ENCODE results near the gene PTBP1. TPM values are rescaled to one million over a fixed set of nuclear protein-coding genes. Genes with fewer than 3 reads are reported as not detected.

PTBP1 gene
- total RNA-seq, 1 experiment from 2014 or later, result 680 TPM

GRCh38 chr19:765179-765738 lies 32.0 kb upstream of the PTBP1 start:
- DNase-seq (ENCODE audit: low spot score) (no peak), ATAC-seq (no peak)
- TF ChIP-seq SMAD4 (CRISPR knock-in tag; IDR thresholded peaks at IDR 0.05), result no peak
- TF ChIP-seq, protein P1, sequence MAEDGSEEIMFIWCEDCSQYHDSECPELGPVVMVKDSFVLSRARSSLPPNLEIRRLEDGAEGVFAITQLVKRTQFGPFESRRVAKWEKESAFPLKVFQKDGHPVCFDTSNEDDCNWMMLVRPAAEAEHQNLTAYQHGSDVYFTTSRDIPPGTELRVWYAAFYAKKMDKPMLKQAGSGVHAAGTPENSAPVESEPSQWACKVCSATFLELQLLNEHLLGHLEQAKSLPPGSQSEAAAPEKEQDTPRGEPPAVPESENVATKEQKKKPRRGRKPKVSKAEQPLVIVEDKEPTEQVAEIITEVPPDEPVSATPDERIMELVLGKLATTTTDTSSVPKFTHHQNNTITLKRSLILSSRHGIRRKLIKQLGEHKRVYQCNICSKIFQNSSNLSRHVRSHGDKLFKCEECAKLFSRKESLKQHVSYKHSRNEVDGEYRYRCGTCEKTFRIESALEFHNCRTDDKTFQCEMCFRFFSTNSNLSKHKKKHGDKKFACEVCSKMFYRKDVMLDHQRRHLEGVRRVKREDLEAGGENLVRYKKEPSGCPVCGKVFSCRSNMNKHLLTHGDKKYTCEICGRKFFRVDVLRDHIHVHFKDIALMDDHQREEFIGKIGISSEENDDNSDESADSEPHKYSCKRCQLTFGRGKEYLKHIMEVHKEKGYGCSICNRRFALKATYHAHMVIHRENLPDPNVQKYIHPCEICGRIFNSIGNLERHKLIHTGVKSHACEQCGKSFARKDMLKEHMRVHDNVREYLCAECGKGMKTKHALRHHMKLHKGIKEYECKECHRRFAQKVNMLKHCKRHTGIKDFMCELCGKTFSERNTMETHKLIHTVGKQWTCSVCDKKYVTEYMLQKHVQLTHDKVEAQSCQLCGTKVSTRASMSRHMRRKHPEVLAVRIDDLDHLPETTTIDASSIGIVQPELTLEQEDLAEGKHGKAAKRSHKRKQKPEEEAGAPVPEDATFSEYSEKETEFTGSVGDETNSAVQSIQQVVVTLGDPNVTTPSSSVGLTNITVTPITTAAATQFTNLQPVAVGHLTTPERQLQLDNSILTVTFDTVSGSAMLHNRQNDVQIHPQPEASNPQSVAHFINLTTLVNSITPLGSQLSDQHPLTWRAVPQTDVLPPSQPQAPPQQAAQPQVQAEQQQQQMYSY (CRISPR knock-in tag; IDR thresholded peaks at IDR 0.05), result no peak
- TF ChIP-seq NR2C2 (CRISPR knock-in tag; IDR thresholded peaks at IDR 0.05), result no peak
- no peak for TF ChIP-seq ELF4 (CRISPR knock-in tag; IDR thresholded peaks at IDR 0.05; ENCODE audit: low read depth)
- no peak for TF ChIP-seq RORB (CRISPR knock-in tag; IDR thresholded peaks at IDR 0.05)
- TF ChIP-seq FOXJ3 (CRISPR knock-in tag; IDR thresholded peaks at IDR 0.05; ENCODE audit: borderline replicate concordance), result no peak
- no peak for TF ChIP-seq NR3C1 (CRISPR knock-in tag; conservative IDR thresholded peaks at IDR 0.05; ENCODE audit: low read depth)
- no peak for TF ChIP-seq E2F5 (CRISPR knock-in tag; IDR thresholded peaks at IDR 0.05)
- TF ChIP-seq, protein P2, sequence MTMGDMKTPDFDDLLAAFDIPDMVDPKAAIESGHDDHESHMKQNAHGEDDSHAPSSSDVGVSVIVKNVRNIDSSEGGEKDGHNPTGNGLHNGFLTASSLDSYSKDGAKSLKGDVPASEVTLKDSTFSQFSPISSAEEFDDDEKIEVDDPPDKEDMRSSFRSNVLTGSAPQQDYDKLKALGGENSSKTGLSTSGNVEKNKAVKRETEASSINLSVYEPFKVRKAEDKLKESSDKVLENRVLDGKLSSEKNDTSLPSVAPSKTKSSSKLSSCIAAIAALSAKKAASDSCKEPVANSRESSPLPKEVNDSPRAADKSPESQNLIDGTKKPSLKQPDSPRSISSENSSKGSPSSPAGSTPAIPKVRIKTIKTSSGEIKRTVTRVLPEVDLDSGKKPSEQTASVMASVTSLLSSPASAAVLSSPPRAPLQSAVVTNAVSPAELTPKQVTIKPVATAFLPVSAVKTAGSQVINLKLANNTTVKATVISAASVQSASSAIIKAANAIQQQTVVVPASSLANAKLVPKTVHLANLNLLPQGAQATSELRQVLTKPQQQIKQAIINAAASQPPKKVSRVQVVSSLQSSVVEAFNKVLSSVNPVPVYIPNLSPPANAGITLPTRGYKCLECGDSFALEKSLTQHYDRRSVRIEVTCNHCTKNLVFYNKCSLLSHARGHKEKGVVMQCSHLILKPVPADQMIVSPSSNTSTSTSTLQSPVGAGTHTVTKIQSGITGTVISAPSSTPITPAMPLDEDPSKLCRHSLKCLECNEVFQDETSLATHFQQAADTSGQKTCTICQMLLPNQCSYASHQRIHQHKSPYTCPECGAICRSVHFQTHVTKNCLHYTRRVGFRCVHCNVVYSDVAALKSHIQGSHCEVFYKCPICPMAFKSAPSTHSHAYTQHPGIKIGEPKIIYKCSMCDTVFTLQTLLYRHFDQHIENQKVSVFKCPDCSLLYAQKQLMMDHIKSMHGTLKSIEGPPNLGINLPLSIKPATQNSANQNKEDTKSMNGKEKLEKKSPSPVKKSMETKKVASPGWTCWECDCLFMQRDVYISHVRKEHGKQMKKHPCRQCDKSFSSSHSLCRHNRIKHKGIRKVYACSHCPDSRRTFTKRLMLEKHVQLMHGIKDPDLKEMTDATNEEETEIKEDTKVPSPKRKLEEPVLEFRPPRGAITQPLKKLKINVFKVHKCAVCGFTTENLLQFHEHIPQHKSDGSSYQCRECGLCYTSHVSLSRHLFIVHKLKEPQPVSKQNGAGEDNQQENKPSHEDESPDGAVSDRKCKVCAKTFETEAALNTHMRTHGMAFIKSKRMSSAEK (CRISPR knock-in tag; IDR thresholded peaks at IDR 0.05; ENCODE audit: borderline replicate concordance), result no peak
- no peak for TF ChIP-seq MLX (CRISPR knock-in tag; IDR thresholded peaks at IDR 0.05)
- no peak for TF ChIP-seq ATF3 (CRISPR knock-in tag; conservative IDR thresholded peaks at IDR 0.05)
- no peak for TF ChIP-seq MXD4 (CRISPR knock-in tag; IDR thresholded peaks at IDR 0.05; ENCODE audit: borderline replicate concordance)
- TF ChIP-seq MAX (CRISPR knock-in tag; IDR thresholded peaks at IDR 0.05), result no peak
- TF ChIP-seq ETV6 (CRISPR knock-in tag; IDR thresholded peaks at IDR 0.05), result no peak
- no peak for TF ChIP-seq TCF7 (CRISPR knock-in tag; IDR thresholded peaks at IDR 0.05; ENCODE audit: low read depth)
- TF ChIP-seq ZNF671 (CRISPR knock-in tag; IDR thresholded peaks at IDR 0.05), result no peak
- TF ChIP-seq CREB1 (CRISPR knock-in tag; IDR thresholded peaks at IDR 0.05), result no peak
- ChIA-PET POLR2A (no interaction called here), CTCF (interaction anchor here (0.7 kb wide), 1 partner anchor 144 kb away, joined by 4 read pairs; no protein-coding TSS in a partner anchor)
- no peak overlapping the region for H3K27ac Mint-ChIP-seq
- H3K36me3 Mint-ChIP-seq, result no peaks in the 10 kb centered on the region
- H3K4me3 Mint-ChIP-seq, result no peak overlapping the region
- no peaks in the 10 kb centered on the region for H3K4me1 Mint-ChIP-seq
- H3K9me3 Mint-ChIP-seq, result peaks cover 4% of the 10 kb centered on the region
- H3K27me3 Mint-ChIP-seq (ENCODE audit: low read depth), result no peaks in the 10 kb centered on the region; the same call in 1 of the 2 replicates
